KOPT-K1 (cell line): Measurements from ENCODE around the gene SLC2A11.
"Not testable (repeated sequence)": the region's sequence is repeated elsewhere in the genome, so short reads cannot be mapped to it uniquely, and the experiment has no call there.

ENCODE experiments used
- H3K27ac ChIP-seq: fragments of 200-600 bp; sonication (generic); 2 replicates; pipeline ENCODE4 v1.5.1; 2016; ENCODE audit warnings: antibody characterized with exemption, mild to moderate bottlenecking, low read depth, low read length; ENCODE audit not compliant: poor library complexity, severe bottlenecking
- H3K36me3 ChIP-seq: fragments of 200-600 bp; sonication (generic); 2 replicates; pipeline ENCODE4 v1.5.1; 2017; ENCODE audit warnings: antibody characterized with exemption, mild to moderate bottlenecking, low read length, moderate library complexity; ENCODE audit not compliant: insufficient read depth
- H3K9me3 ChIP-seq: fragments of 200-600 bp; sonication (generic); 2 replicates; pipeline ENCODE4 v1.5.1; 2017; ENCODE audit warnings: antibody characterized with exemption, low read length, mild to moderate bottlenecking; ENCODE audit not compliant: insufficient read depth, poor library complexity, severe bottlenecking

The SLC2A11 gene

GRCh38 chr22:23898006-23898974, 40.6 kb downstream of the SLC2A11 start:
- Histone ChIP-seq H3K9me3 (no peaks in the 10 kb centered on the region), H3K36me3 (peaks cover 36% of the 10 kb centered on the region), H3K27ac (no peak overlapping the region)

- Histone ChIP-seq H3K36me3 (peaks cover 36% of the 10 kb centered on the region), H3K27ac (no peak overlapping the region), H3K9me3 (no peaks in the 10 kb centered on the region)
These were observed 41.5 kb downstream of the SLC2A11 start for GRCh38 chr22:23899042-23899745.

- not testable (repeated sequence) for H3K9me3 ChIP-seq, H3K27ac ChIP-seq
- peaks cover 34% of the 10 kb centered on the region for H3K36me3 ChIP-seq
These were observed 42.6 kb downstream of the SLC2A11 start for GRCh38 chr22:23900227-23900626.

- H3K27ac ChIP-seq: no peak overlapping the region
- H3K36me3 ChIP-seq: peaks cover 20% of the 10 kb centered on the region
- no peaks in the 10 kb centered on the region for H3K9me3 ChIP-seq
These were observed 43.9 kb downstream of the SLC2A11 start for GRCh38 chr22:23901600-23901999.

GRCh38 chr22:23903328-23903971, 45.8 kb downstream of the SLC2A11 start:
- Histone ChIP-seq H3K27ac (no peak overlapping the region), H3K9me3 (no peaks in the 10 kb centered on the region), H3K36me3 (0 out of 2 replicates have a peak, but pooled peaks cover 1% of the 10 kb centered on the region)

- Histone ChIP-seq H3K36me3 (no peaks in the 10 kb centered on the region), H3K9me3 (no peaks in the 10 kb centered on the region), H3K27ac (no peak overlapping the region)
These were observed 47.0 kb downstream of the SLC2A11 start for GRCh38 chr22:23904573-23905254.

GRCh38 chr22:23906641-23907040, 49.0 kb downstream of the SLC2A11 start:
- Histone ChIP-seq H3K9me3 (no peaks in the 10 kb centered on the region), H3K36me3 (no peaks in the 10 kb centered on the region), H3K27ac (no peak overlapping the region)

GRCh38 chr22:23907423-23907822, 49.7 kb downstream of the SLC2A11 start:
- not testable (repeated sequence) for H3K36me3 ChIP-seq, H3K9me3 ChIP-seq, H3K27ac ChIP-seq

- no peaks in the 10 kb centered on the region for H3K9me3 ChIP-seq
- no peak overlapping the region for H3K27ac ChIP-seq
- H3K36me3 ChIP-seq: no peaks in the 10 kb centered on the region
These were observed 51.0 kb downstream of the SLC2A11 start for GRCh38 chr22:23908587-23909205.

- Histone ChIP-seq H3K9me3 (no peaks in the 10 kb centered on the region), H3K36me3 (no peaks in the 10 kb centered on the region), H3K27ac (no peak overlapping the region)
These were observed 51.7 kb downstream of the SLC2A11 start for GRCh38 chr22:23909296-23909898.

GRCh38 chr22:23910496-23911190, 53.0 kb downstream of the SLC2A11 start:
- Histone ChIP-seq H3K36me3 (no peaks in the 10 kb centered on the region), H3K9me3 (no peaks in the 10 kb centered on the region), H3K27ac (no peak overlapping the region)

- Histone ChIP-seq H3K36me3 (no peaks in the 10 kb centered on the region), H3K9me3 (no peaks in the 10 kb centered on the region), H3K27ac (no peak overlapping the region)
These were observed 53.8 kb downstream of the SLC2A11 start for GRCh38 chr22:23911318-23911980.

- no peak overlapping the region for H3K27ac ChIP-seq
- H3K36me3 ChIP-seq: no peaks in the 10 kb centered on the region
- H3K9me3 ChIP-seq: no peaks in the 10 kb centered on the region
These were observed 54.7 kb downstream of the SLC2A11 start for GRCh38 chr22:23912293-23912903.
